GM19324 (cell line): ENCODE data around the gene FILIP1.

Experiments
- ATAC-seq: cut with Tn5 transposase; IDR thresholded peaks from one replicate; pipeline ENCODE4 v1.9.1; 2021; ENCODE audit warnings: mild to moderate bottlenecking, moderate library complexity; ENCODE audit not compliant: unreplicated experiment, low FRiP score

FILIP1 gene

GRCh38 chr6:75497994-75498393 lies 4.4 kb upstream of the FILIP1 start:
- no peak for ATAC-seq

GRCh38 chr6:75495011-75495410 lies 1.4 kb upstream of the FILIP1 start:
- no peak for ATAC-seq

GRCh38 chr6:75494290-75494689 lies 690 bp upstream of the FILIP1 start:
- no peak for ATAC-seq

DNA sequence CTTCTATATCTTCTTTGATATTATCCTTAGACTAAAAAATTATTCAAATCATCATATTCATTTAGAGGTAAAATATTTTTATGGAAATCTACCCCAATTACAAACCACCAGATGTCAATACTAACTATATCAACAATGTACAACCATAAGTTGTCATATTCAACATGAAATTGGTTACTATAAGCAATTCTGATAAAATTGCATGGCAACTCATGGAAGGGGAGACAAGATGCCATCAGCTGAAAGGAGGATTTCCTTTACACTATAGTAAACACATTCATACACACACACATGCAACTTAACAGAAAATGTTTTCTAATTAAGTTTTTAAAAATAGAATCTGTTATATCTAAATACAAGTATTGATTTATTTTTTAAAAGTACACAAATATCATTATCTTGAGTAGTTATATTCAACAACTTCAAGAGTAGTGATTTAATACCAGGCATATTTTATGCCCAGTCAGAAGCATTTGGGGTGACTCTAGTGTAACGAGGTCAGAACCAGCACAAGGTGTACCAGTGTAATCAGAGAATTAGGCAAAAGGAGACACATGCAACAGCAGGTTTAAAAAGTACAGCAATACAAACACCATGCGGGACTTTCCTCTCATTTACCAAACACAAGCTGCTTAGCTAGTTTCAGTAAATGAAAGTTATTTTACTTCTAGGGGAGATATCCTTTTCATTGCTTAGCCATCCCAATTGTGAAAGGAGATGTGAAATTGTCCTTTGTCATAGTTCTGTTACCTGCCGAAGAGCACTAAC lies 1.0 kb downstream of the FILIP1 start:
- ATAC-seq, result peak; percentile 27

DNA sequence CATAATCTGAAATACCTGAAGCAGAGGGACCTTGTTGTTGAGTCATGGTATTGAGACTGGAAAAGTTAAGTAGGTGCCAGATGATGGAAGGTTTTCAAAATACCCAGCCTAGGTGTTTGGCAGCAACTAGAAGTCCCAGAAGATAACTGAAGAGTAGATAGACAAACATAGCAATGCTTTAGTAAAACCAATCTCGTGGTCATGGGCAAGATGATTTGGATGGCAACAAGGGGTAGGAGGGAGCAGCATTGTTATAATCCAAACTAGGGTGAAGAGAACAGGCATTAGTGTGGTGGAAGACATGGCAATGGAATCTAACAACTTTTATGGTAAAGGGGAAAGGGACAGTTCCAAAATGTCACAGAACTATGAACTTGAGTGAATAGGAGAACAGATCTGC lies 2.3 kb downstream of the FILIP1 start:
- ATAC-seq, result no peak

- no peak for ATAC-seq
Observed at GRCh38 chr6:75490706-75491105, 2.9 kb downstream of the FILIP1 start.

DNA sequence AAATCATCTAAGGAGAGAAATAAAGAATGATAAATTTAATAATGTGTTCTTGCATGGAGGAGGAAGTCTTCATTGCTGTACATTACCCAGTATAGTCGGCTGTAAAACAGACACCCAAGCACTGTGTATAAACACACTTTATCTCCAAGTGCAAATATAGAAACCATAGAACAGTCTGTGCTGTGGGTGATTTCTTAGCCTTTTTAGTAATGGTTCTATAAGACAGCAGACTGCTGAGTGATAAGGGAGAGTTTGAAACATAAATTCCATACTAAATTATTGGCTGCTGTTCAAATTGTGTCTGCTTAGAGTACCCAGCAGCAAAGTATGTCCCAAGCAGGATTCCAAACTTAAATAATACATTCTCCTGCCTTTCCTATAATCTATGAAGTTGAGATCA lies 4.6 kb downstream of the FILIP1 start:
- no peak for ATAC-seq

DNA sequence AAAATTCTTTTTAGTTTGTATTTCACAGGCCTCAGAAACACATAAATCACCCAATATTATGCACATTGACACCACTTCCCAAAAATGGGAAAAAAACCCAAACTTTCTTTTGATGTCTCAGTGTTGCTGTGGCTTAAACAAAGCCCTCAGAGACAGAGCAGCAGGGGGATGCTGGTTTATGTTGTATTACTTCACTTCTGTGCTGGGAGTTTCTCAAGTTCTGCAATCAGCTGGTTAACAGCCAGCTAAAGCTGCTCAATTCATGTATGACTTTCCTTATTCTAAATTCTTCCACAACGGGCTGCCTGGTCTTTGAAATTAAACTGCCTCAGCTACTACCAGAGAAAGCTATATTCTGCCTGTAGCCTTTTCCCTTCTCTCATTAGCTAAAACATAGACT lies 5.6 kb downstream of the FILIP1 start:
- no peak for ATAC-seq

GRCh38 chr6:75486850-75487518 lies 6.6 kb downstream of the FILIP1 start:
- ATAC-seq, result no peak

- no peak for ATAC-seq
Observed at GRCh38 chr6:75484535-75484934, 9.1 kb downstream of the FILIP1 start.

- no peak for ATAC-seq
Observed at GRCh38 chr6:75483136-75483952, 10.3 kb downstream of the FILIP1 start.

DNA sequence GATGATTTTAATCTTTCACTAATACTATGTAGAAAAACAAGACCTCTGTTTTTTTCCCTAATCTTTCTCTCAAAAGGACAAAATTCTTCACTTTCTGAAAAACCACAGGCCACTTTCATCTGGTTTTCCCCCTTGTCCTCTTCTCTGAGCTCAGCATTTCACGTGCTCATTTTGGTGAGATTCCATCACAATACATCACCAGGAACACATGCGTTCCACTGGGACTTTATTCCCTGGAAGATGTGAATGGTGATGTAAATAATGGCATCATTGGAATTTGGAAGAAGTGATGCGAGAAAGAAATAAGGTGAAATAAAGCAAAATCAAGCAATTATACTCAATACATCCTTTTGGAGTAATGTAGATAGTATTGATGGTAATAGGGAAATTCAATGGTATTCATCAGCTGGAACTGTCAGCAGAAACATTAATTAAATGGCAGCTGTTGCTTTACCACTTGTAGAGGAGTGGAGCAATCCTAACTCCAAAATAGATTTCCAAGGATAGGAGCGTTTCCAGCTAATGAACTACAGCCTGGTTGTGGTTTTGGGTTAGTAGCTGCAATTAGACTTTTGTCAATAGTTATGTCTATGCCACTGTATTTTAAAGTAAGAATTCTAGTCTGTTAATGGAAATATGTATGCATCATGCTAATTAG lies 11.5 kb downstream of the FILIP1 start:
- ATAC-seq, result no peak

DNA sequence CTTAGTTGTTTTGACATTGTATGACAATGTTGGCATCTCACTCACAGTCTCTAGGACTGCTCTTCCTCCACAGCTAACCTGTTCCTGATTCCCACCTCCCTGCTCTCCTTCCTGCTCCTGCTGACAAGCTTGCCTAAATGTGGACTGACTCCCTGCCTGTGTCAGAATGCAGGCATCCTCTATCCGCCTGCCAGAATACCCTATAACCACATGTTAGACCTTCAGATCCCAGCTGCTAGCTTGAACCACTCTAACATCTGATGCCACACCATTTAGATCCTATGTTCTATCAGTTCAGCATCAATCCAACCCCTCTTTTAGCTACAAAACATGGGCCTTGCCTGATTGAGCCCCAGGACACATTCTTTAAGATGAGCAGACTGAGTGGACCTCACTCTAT lies 12.2 kb downstream of the FILIP1 start:
- no peak for ATAC-seq

- no peak for ATAC-seq
Observed at GRCh38 chr6:75480425-75480824, 13.2 kb downstream of the FILIP1 start.

GRCh38 chr6:75479712-75480111 lies 13.9 kb downstream of the FILIP1 start:
- no peak for ATAC-seq

DNA sequence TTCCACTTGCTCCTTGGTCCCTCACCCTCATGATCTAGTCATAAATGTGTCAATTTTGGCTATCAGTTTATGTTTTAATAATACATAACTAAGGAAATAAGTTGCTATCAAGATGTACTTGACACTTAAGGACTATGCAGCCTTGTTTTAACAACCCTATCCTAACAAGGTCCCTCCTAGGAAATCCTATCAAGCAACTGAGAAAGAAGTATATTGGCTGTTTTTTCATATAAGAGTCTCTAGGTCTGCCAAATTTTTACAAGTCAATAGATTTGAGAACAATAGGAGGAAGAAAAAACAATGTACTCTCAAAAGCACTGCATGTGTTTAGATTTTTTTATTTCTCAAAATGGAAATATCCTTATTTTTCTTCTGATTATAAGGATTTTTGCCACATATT lies 14.7 kb downstream of the FILIP1 start:
- ATAC-seq, result no peak

GRCh38 chr6:75472885-75473284 lies 20.7 kb downstream of the FILIP1 start:
- ATAC-seq, result no peak

DNA sequence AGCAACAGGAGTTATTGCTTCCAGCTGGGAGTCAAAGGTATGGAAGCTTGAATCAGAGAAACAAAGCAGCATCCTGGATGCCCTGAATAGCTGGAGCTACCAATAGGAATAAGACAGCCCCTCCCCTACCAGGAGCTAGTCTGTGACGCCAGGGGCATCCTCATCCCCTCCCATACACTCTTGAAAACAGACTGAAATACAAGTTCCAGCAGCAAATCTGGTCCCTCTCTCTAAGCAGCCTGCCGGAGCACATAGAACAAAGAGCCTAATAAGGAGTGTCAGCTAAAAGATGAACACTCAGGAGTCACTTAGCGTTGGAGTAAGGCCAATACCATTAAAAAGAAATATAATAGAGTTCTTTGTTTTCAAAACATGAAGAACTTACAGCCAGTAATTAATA lies 25.6 kb downstream of the FILIP1 start:
- no peak for ATAC-seq

- no peak for ATAC-seq
Observed at GRCh38 chr6:75467284-75467683, 26.3 kb downstream of the FILIP1 start.

DNA sequence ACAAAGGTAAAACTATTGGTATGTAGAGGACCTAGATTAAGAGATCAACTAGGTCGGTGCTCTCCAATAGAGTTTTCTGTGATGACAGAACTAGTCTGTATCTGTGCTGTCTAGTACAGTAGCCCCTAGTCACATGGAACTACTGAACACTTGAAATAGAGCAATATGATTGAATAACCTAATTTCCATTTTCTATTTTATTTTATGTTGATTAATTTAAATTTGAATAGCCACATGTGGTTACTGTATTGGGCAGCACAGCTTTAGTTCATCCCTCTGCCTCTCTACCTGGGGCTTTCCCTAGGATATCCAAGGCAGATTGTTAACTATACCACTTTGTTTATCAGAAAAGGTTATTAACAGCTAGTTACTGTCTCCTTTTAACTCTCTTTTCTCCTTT lies 27.0 kb downstream of the FILIP1 start:
- ATAC-seq, result no peak

DNA sequence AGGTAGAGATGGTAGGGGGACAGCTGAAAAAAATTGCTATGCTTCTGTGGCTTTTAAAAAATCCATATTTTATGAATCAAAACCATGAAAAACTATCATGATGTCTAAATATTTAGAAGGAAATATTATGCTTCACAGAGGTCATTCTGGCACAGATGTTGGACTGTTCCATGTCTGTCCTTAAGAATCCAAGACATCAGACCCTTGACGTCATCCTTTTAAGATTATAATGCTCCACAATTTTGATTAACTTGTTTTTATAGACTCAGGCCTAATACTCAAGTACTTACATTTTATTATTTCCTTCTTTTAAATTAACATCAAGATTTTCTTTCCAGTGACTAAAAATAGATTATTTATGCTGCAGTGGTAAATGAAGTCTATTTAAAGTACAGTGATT lies 29.7 kb downstream of the FILIP1 start:
- no peak for ATAC-seq
